ENCODE data around the gene RBMS3. TPM values are rescaled to one million over a fixed set of nuclear protein-coding genes. Genes with fewer than 3 reads are reported as not detected.

Gene RBMS3
- total and polyA plus RNA-seq, 2 donors (not counting 1 experiment from before 2014, with no cell fraction given), result 26.9 to 68.4 TPM

GRCh38 chr3:29605845-29606244, 325.0 kb downstream of the RBMS3 start:
- peak; percentile 70 to 75 for DNase-seq (ENCODE audit: low read depth in 2 of 2)
- no peak overlapping the region for H2AFZ ChIP-seq (ENCODE audit: low read length)
- H4K20me1 ChIP-seq (ENCODE audit: control insufficient read depth, extremely low read depth, insufficient read depth, low read length), result no peaks in the 10 kb centered on the region
- no peak overlapping the region for H3K4me3 ChIP-seq (replicated peaks in 1 of 4; ENCODE audit: control extremely low read depth in 1 of 4, insufficient read depth in 1 of 4, low read depth in 3 of 4, low read length in 4 of 4)
- H3K9ac ChIP-seq (ENCODE audit: insufficient read depth, low read length), result no peak overlapping the region
- peak overlapping the region; percentile 32 for H3K27ac ChIP-seq (ENCODE audit: insufficient read depth, low read length)
- no peaks in the 10 kb centered on the region for H3K36me3 ChIP-seq (ENCODE audit: control insufficient read depth, insufficient read depth, low read length)
- no peaks in the 10 kb centered on the region for H3K27me3 ChIP-seq (ENCODE audit: control insufficient read depth, insufficient read depth, low read length)
- H3K4me2 ChIP-seq (ENCODE audit: extremely low read depth, insufficient read depth, low read length), result peak overlapping the region; percentile 37
- H3K79me2 ChIP-seq (ENCODE audit: control insufficient read depth, insufficient read depth, low read length), result no peaks in the 10 kb centered on the region
- no peak for TF ChIP-seq EZH2 (IDR thresholded peaks at IDR 0.05; ENCODE audit: low read length, missing control alignments)
- no peak for TF ChIP-seq CTCF (conservative IDR thresholded peaks at IDR 0.05 in 1 of 2, IDR thresholded peaks at IDR 0.05 in 1 of 2; ENCODE audit: low read depth in 1 of 2, low read length in 2 of 2)
- H3K4me1 ChIP-seq (ENCODE audit: control insufficient read depth, extremely low read depth, insufficient read depth, low read length), result peaks cover 3% of the 10 kb centered on the region
- H3K9me3 ChIP-seq (ENCODE audit: control insufficient read depth, insufficient read depth, low read depth, low read length), result no peaks in the 10 kb centered on the region

- Histone ChIP-seq H3K9ac (ENCODE audit: insufficient read depth, low read length) (no peak overlapping the region), H3K27ac (ENCODE audit: insufficient read depth, low read length) (peak overlapping the region; percentile 32), H3K4me3 (replicated peaks in 1 of 4; ENCODE audit: control extremely low read depth in 1 of 4, insufficient read depth in 1 of 4, low read depth in 3 of 4, low read length in 4 of 4) (no peak overlapping the region), H3K4me1 (ENCODE audit: control insufficient read depth, extremely low read depth, insufficient read depth, low read length) (peaks cover 3% of the 10 kb centered on the region), H3K36me3 (ENCODE audit: control insufficient read depth, insufficient read depth, low read length) (no peaks in the 10 kb centered on the region), H4K20me1 (ENCODE audit: control insufficient read depth, extremely low read depth, insufficient read depth, low read length) (no peaks in the 10 kb centered on the region), H3K9me3 (ENCODE audit: control insufficient read depth, insufficient read depth, low read depth, low read length) (no peaks in the 10 kb centered on the region), H3K27me3 (ENCODE audit: control insufficient read depth, insufficient read depth, low read length) (no peaks in the 10 kb centered on the region), H2AFZ (ENCODE audit: low read length) (no peak overlapping the region), H3K4me2 (ENCODE audit: extremely low read depth, insufficient read depth, low read length) (no peak overlapping the region), H3K79me2 (ENCODE audit: control insufficient read depth, insufficient read depth, low read length) (no peaks in the 10 kb centered on the region)
- TF ChIP-seq EZH2 (IDR thresholded peaks at IDR 0.05; ENCODE audit: low read length, missing control alignments), result no peak
- DNase-seq (ENCODE audit: low read depth in 2 of 2), result no peak
Measured at GRCh38 chr3:29606416-29606815, 325.5 kb downstream of the RBMS3 start.

GRCh38 chr3:29608414-29609327, 327.8 kb downstream of the RBMS3 start:
- H2AFZ ChIP-seq (ENCODE audit: low read length), result no peak overlapping the region
- no peaks in the 10 kb centered on the region for H3K9me3 ChIP-seq (ENCODE audit: control insufficient read depth, insufficient read depth, low read depth, low read length)
- no peaks in the 10 kb centered on the region for H4K20me1 ChIP-seq (ENCODE audit: control insufficient read depth, extremely low read depth, insufficient read depth, low read length)
- H3K4me3 ChIP-seq (replicated peaks in 1 of 4; ENCODE audit: control extremely low read depth in 1 of 4, insufficient read depth in 1 of 4, low read depth in 3 of 4, low read length in 4 of 4), result no peak overlapping the region
- H3K4me2 ChIP-seq (ENCODE audit: extremely low read depth, insufficient read depth, low read length), result no peak overlapping the region
- H3K27ac ChIP-seq (ENCODE audit: insufficient read depth, low read length), result no peak overlapping the region
- TF ChIP-seq EZH2 (IDR thresholded peaks at IDR 0.05; ENCODE audit: low read length, missing control alignments) (no peak), CTCF (conservative IDR thresholded peaks at IDR 0.05 in 1 of 2, IDR thresholded peaks at IDR 0.05 in 1 of 2; ENCODE audit: low read depth in 1 of 2, low read length in 2 of 2) (no peak)
- H3K9ac ChIP-seq (ENCODE audit: insufficient read depth, low read length), result no peak overlapping the region
- H3K27me3 ChIP-seq (ENCODE audit: control insufficient read depth, insufficient read depth, low read length), result no peaks in the 10 kb centered on the region
- DNase-seq (ENCODE audit: low read depth in 2 of 2), result no peak
- H3K36me3 ChIP-seq (ENCODE audit: control insufficient read depth, insufficient read depth, low read length), result no peaks in the 10 kb centered on the region
- peaks cover 3% of the 10 kb centered on the region for H3K4me1 ChIP-seq (ENCODE audit: control insufficient read depth, extremely low read depth, insufficient read depth, low read length)
- no peaks in the 10 kb centered on the region for H3K79me2 ChIP-seq (ENCODE audit: control insufficient read depth, insufficient read depth, low read length)
